Posterior cingulate gyrus (tissue), 11 donors: Measurements from ENCODE around the gene TMEM38B.
"Not testable (repeated sequence)": the region's sequence is repeated elsewhere in the genome, so short reads cannot be mapped to it uniquely, and the experiment has no call there.

Source experiments
- DNase-seq, 10 donors: peaks; one replicate each; pipeline versions ENCODE4 v3.0.0 to v3.0.0-alpha.2; 2020 to 2021; ENCODE audit warnings: mixed read lengths in 3 of 10
- intact Hi-C: fragments of 100-400 bp; cut with DNase I; formaldehyde crosslinking; loops from one replicate; pipeline ENCODE4 v1.15.1; 2023

The TMEM38B gene

GRCh38 chr9:105712773-105713172, 18.4 kb downstream of the TMEM38B start:
- intact Hi-C loops = loop anchor here (10.0 kb wide), 1 partner anchor 58 kb away; no protein-coding TSS in a partner anchor
- no peak for DNase-seq

- intact Hi-C loops = loop anchor here (10.0 kb wide), 1 partner anchor 59 kb away; no protein-coding TSS in a partner anchor
- DNase-seq = peak in 2 of 10 donors; percentile 52 to 55
These were observed 19.1 kb downstream of the TMEM38B start for GRCh38 chr9:105713260-105714019.

GRCh38 chr9:105714020-105714331, 19.6 kb downstream of the TMEM38B start:
- intact Hi-C loops = loop anchor here (10.0 kb wide), 1 partner anchor 59 kb away; no protein-coding TSS in a partner anchor
- no peak for DNase-seq

GRCh38 chr9:105716146-105716545, 21.8 kb downstream of the TMEM38B start:
- DNase-seq = no peak
- intact Hi-C loops = loop anchor here (5.0 to 10.0 kb wide), 2 partner anchors 61 to 104 kb away; no protein-coding TSS in a partner anchor

GRCh38 chr9:105722099-105722498, 27.8 kb downstream of the TMEM38B start:
- DNase-seq = no peak

GRCh38 chr9:105725370-105725769, 31.0 kb downstream of the TMEM38B start:
- intact Hi-C loops = no loop called here
- DNase-seq = no peak

More at GRCh38 chr9:105722099-105722498, 27.8 kb downstream of the TMEM38B start:
- intact Hi-C loops = no loop called here

- DNase-seq = not testable (repeated sequence)
These were observed 33.9 kb downstream of the TMEM38B start for GRCh38 chr9:105728230-105728629.

GRCh38 chr9:105731420-105731819, 37.1 kb downstream of the TMEM38B start:
- DNase-seq, intact Hi-C loops: not testable (repeated sequence)

More at GRCh38 chr9:105728230-105728629, 33.9 kb downstream of the TMEM38B start:
- intact Hi-C loops = not testable (repeated sequence)

GRCh38 chr9:105735366-105735765, 41.0 kb downstream of the TMEM38B start:
- intact Hi-C loops = no loop called here

GRCh38 chr9:105737205-105737604, 42.9 kb downstream of the TMEM38B start:
- peak in 1 of 10 donors; percentile 41 for DNase-seq
- intact Hi-C loops = no loop called here

More at GRCh38 chr9:105735366-105735765, 41.0 kb downstream of the TMEM38B start:
- no peak for DNase-seq

GRCh38 chr9:105742088-105742487, 47.7 kb downstream of the TMEM38B start:
- intact Hi-C loops = no loop called here
- no peak for DNase-seq

- DNase-seq, intact Hi-C loops: not testable (repeated sequence)
These were observed 53.0 kb downstream of the TMEM38B start for GRCh38 chr9:105747325-105747724.

- no peak for DNase-seq
- intact Hi-C loops = no loop called here
These were observed 57.4 kb downstream of the TMEM38B start for GRCh38 chr9:105751761-105752160.

- DNase-seq = peak in 2 of 10 donors; percentile 49 to 75
- intact Hi-C loops = no loop called here
These were observed 63.3 kb downstream of the TMEM38B start for GRCh38 chr9:105757496-105758251.

GRCh38 chr9:105760053-105760452, 65.7 kb downstream of the TMEM38B start:
- intact Hi-C loops = no loop called here
- no peak for DNase-seq

- intact Hi-C loops, DNase-seq: not testable (repeated sequence)
These were observed 88.5 kb downstream of the TMEM38B start for GRCh38 chr9:105782561-105783494.

- intact Hi-C loops = not testable (repeated sequence)
These were observed 89.1 kb downstream of the TMEM38B start for GRCh38 chr9:105783495-105783872.

GRCh38 chr9:105786796-105787195, 92.5 kb downstream of the TMEM38B start:
- DNase-seq, intact Hi-C loops: not testable (repeated sequence)

More at GRCh38 chr9:105783495-105783872, 89.1 kb downstream of the TMEM38B start:
- not testable (repeated sequence) for DNase-seq

GRCh38 chr9:105816202-105816744, 121.9 kb downstream of the TMEM38B start:
- intact Hi-C loops = no loop called here
- no peak for DNase-seq

- DNase-seq = no peak
- intact Hi-C loops = no loop called here
These were observed 122.6 kb downstream of the TMEM38B start for GRCh38 chr9:105816981-105817380.
